Breast epithelium (tissue), 4 donors: ENCODE data around the gene TYROBP. TPM values are rescaled to one million over a fixed set of nuclear protein-coding genes. Genes with fewer than 3 reads are reported as not detected.

ENCODE experiments used
- DNase-seq, 2 donors: peaks; one replicate each; pipeline ENCODE4 v3.0.0-alpha.2; 2019; ENCODE audit warnings: low spot score in 2 of 2
- H3K27ac ChIP-seq, 2 donors: fragments of 200-600 bp; sonication (generic) in 1 of 2; one replicate each; pipeline ENCODE4 v1.5.1; 2016 to 2019; ENCODE audit warnings: mild to moderate bottlenecking in 1 of 2
- H3K27me3 ChIP-seq, 2 donors: fragments of 200-600 bp; sonication (generic) in 1 of 2; one replicate each; pipeline versions ENCODE4 v1.5.1 to v1.6.0; 2017 to 2019; ENCODE audit warnings: control low read depth in 1 of 2, mild to moderate bottlenecking in 1 of 2
- H3K36me3 ChIP-seq: fragments of 200-600 bp; one replicate; pipeline ENCODE4 v1.5.1; 2019
- H3K4me1 ChIP-seq, 2 donors: fragments of 200-600 bp; sonication (generic); one replicate each; pipeline ENCODE4 v1.5.1; 2016 to 2019; ENCODE audit warnings: control low read depth in 1 of 2
- H3K4me3 ChIP-seq, 3 donors: fragments of 200-600 bp; sonication (generic); 1 replicate in 2 of 3; 2 replicates in 1 of 3; pipeline ENCODE4 v1.5.1; 2016 to 2019; ENCODE audit warnings: mild to moderate bottlenecking in 3 of 3, moderate library complexity in 2 of 3
- H3K9me3 ChIP-seq, 2 donors: fragments of 200-600 bp; sonication (generic) in 1 of 2; one replicate each; pipeline ENCODE4 v1.5.1; 2016 to 2019; ENCODE audit warnings: control low read depth in 1 of 2
- CTCF ChIP-seq, 3 donors: fragments of 450-650 bp; IDR thresholded peaks; one replicate each; pipeline ENCODE4 v1.5.1; 2016 to 2017; ENCODE audit warnings: antibody characterized with exemption in 3 of 3, mild to moderate bottlenecking in 3 of 3, moderate library complexity in 3 of 3
- POLR2A ChIP-seq: fragments of 450-650 bp; IDR thresholded peaks from one replicate; pipeline ENCODE4 v1.6.1; 2016; ENCODE audit warnings: antibody characterized with exemption, mild to moderate bottlenecking, moderate library complexity
- POLR2AphosphoS5 ChIP-seq, 3 donors: sonication (generic); formaldehyde crosslinking; IDR thresholded peaks; one replicate each; pipeline ENCODE4 v1.6.1; 2017; ENCODE audit warnings: antibody characterized with exemption in 3 of 3
- intact Hi-C: fragments of 100-400 bp; cut with DNase I; formaldehyde crosslinking; loops from one replicate; pipeline ENCODE4 v1.15.1; 2023; ENCODE audit warnings: low total_unique reads
- total RNA-seq, 3 donors: library from RNA; depleted of rRNA; stranded (reverse); fragments of >200 nt; gene quantifications; one replicate each; pipeline ENCODE4 v1.1.0, GENCODE V29; 2016

The TYROBP gene
- total RNA-seq, 3 donors from 2014 or later, result 56.4 to 239 (median 112) TPM

- TF ChIP-seq POLR2A, result no peak
- TF ChIP-seq POLR2AphosphoS5 (IDR thresholded peaks at IDR 0.05), result peak in 1 of 3 donors; percentile 13
- DNase-seq, result peak in 1 of 2 donors; percentile 40
- Histone ChIP-seq H3K36me3 (no peaks in the 10 kb centered on the region), H3K27ac (peak overlapping the region in 1 of 2 donors; percentile 55), H3K4me1 (no peaks in the 10 kb centered on the region), H3K4me3 (peak overlapping the region in 1 of 3 donors; percentile 0), H3K9me3 (no peaks in the 10 kb centered on the region), H3K27me3 (no peaks in the 10 kb centered on the region)
- intact Hi-C loops, result no loop called here
These were observed 1.0 kb upstream of the TYROBP start for GRCh38 chr19:35908973-35909683.

- Histone ChIP-seq H3K27ac (peak overlapping the region in 1 of 2 donors; percentile 1), H3K9me3 (no peaks in the 10 kb centered on the region), H3K27me3 (no peaks in the 10 kb centered on the region), H3K4me3 (peak overlapping the region; percentile 26 to 42 (median 37)), H3K4me1 (peaks cover 0 to 7% of the 10 kb centered on the region in 2 donors), H3K36me3 (no peaks in the 10 kb centered on the region)
- no peak for DNase-seq
- TF ChIP-seq POLR2AphosphoS5 (IDR thresholded peaks at IDR 0.05), result no peak
- no peak for TF ChIP-seq POLR2A
- no peak for TF ChIP-seq CTCF (IDR thresholded peaks at IDR 0.05)
- intact Hi-C loops, result no loop called here
These were observed 734 bp downstream of the TYROBP start for GRCh38 chr19:35907377-35907745.

DNA sequence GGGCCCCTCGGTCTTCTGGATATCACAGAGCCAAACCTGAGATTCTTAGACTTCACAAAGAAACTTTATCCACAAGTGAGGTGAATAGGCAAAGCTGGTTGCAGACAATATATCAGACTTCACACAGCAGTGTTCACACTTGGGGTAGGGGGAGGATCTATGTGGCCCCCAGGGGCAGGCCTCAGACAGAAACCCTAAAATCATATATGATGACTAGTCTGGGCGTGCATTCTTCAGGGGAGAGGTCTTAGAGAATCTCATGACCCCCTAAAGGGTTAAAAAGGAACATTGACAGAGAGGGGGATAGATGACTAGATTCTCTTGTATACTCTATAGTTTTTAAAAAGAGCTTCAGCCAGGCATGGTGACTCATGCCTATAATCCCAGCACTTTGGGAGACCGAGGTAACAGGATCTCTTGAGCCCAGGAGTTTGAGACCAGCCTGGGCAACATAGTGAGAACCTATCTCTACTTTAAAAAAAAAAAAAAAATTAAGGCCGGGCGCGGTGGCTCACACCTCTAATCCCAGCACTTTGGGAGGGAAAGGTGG lies 2.8 kb downstream of the TYROBP start:
- intact Hi-C loops, result no loop called here
- H3K27me3 ChIP-seq, result no peaks in the 10 kb centered on the region
- no peaks in the 10 kb centered on the region for H3K9me3 ChIP-seq
- H3K4me3 ChIP-seq, result no peak overlapping the region
- peaks cover 0 to 7% of the 10 kb centered on the region in 2 donors for H3K4me1 ChIP-seq
- no peak overlapping the region for H3K27ac ChIP-seq
- TF ChIP-seq CTCF (IDR thresholded peaks at IDR 0.05) (no peak), POLR2AphosphoS5 (IDR thresholded peaks at IDR 0.05) (no peak), POLR2A (no peak)
- no peak for DNase-seq
- no peaks in the 10 kb centered on the region for H3K36me3 ChIP-seq

DNA sequence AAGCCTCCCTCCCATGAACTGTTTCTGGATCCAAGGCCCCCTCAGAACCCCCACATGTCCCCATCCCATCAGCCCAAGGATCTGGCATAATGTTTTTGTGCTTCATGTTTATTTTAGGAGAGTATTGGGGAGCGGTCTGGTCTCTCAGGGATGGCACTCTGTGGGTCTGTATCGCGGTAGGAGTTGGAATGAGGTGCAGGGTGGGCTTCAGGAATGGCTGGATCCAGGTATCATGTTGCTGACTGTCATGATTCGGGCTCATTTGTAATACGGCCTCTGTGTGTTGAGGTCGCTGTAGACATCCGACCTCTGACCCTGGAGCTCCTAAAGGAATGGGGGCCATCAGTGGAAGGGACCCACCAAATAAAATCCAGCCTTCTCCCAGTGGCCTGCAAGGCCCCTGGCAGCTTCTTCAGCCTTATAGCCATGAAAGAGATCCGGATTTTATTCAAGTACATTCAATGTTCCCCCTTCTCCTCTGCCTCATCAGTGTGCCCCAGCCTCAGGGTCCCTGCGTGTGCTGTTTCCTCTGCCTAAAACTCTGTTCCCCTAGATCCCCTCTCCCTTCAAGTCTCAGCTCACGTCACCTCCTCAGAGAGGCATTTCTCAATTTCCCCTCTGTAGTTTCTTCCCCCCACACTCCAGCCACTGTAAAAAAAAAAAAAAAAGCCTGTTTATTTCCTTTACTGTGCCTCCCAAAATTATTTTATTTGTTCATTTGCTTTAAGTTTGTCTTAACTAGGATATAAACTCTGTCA lies 3.6 kb downstream of the TYROBP start:
- Histone ChIP-seq H3K36me3 (no peaks in the 10 kb centered on the region), H3K9me3 (no peaks in the 10 kb centered on the region), H3K27me3 (no peaks in the 10 kb centered on the region), H3K27ac (peak overlapping the region; percentile 55 to 56), H3K4me3 (no peak overlapping the region), H3K4me1 (peaks cover 0 to 7% of the 10 kb centered on the region in 2 donors)
- no peak for TF ChIP-seq POLR2AphosphoS5 (IDR thresholded peaks at IDR 0.05)
- intact Hi-C loops, result no loop called here
- no peak for DNase-seq

DNA sequence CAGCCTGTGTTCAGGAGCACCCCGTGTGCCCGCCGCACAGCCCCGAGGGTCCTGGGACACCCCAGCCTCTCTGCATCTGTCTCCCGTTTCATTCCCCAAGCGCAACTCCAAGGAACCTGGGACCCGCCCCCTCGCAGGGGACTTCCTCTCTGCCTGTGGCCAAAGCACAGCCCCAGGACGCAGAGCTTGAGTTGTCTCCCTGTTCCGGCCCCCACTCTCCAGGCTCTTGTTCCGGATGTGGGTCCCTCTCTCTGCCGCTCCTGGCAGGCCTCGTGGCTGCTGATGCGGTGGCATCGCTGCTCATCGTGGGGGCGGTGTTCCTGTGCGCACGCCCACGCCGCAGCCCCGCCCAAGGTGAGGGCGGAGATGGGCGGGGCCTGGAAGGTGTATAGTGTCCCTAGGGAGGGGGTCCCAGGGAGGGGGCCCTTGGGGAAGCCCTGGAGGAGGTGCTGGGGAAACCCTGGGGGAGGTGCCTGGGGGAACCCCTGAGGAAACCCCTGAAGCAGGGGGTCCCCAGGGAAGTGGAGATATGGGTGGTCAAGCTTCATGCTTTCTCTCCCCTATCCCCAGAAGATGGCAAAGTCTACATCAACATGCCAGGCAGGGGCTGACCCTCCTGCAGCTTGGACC lies 4.4 kb downstream of the TYROBP start:
- TF ChIP-seq POLR2A (no peak), POLR2AphosphoS5 (IDR thresholded peaks at IDR 0.05) (no peak), CTCF (IDR thresholded peaks at IDR 0.05) (no peak)
- H3K4me1 ChIP-seq, result peaks cover 0 to 7% of the 10 kb centered on the region in 2 donors
- DNase-seq, result peak in 1 of 2 donors; percentile 78
- no peaks in the 10 kb centered on the region for H3K9me3 ChIP-seq
- no peaks in the 10 kb centered on the region for H3K36me3 ChIP-seq
- H3K27ac ChIP-seq, result peak overlapping the region; percentile 55 to 56
- H3K4me3 ChIP-seq, result peak overlapping the region; percentile 7 to 61 (median 41)
- intact Hi-C loops, result no loop called here
- H3K27me3 ChIP-seq, result no peaks in the 10 kb centered on the region
